GM23338 (cell line): ENCODE measurements around the gene KIAA1549. TPM values are rescaled to one million over a fixed set of nuclear protein-coding genes. Genes with fewer than 3 reads are reported as not detected.

Experiments used
- ATAC-seq: fragments of 200-7000 bp; cut with Tn5 transposase; 3 replicates; pipeline ENCODE4 v1.9.1; 2020
- DNase-seq: peaks from one replicate; pipeline ENCODE4 v3.0.0-alpha.2; 2015; ENCODE audit warnings: low spot score
- H2AFZ ChIP-seq: fragments of 200-600 bp; sonication (generic); 2 replicates; pipeline ENCODE4 v1.8.0; 2016; ENCODE audit warnings: antibody characterized with exemption, mild to moderate bottlenecking, moderate library complexity
- H3F3A ChIP-seq: fragments of 200-600 bp; sonication (generic); replicated peaks from 2 replicates; pipeline ENCODE4 v1.8.0; 2017; ENCODE audit warnings: antibody characterized with exemption, mixed run types, low read depth
- H3K27ac ChIP-seq: fragments of 200-600 bp; sonication (generic); 2 replicates; pipeline ENCODE4 v1.6.1; 2016; ENCODE audit warnings: low read depth
- H3K27me3 ChIP-seq: fragments of 200-600 bp; sonication (generic); 2 replicates; pipeline ENCODE4 v1.8.0; 2016; ENCODE audit warnings: mild to moderate bottlenecking, mixed run types, moderate library complexity; ENCODE audit not compliant: insufficient read depth
- H3K36me3 ChIP-seq: fragments of 200-600 bp; sonication (generic); 2 replicates; pipeline ENCODE4 v1.8.0; 2016; ENCODE audit warnings: mild to moderate bottlenecking; ENCODE audit not compliant: insufficient read depth
- H3K4me1 ChIP-seq: fragments of 200-600 bp; sonication (generic); 2 replicates; pipeline ENCODE4 v1.8.0; 2016; ENCODE audit warnings: mild to moderate bottlenecking, moderate library complexity; ENCODE audit not compliant: insufficient read depth
- H3K4me2 ChIP-seq: fragments of 200-600 bp; sonication (generic); 2 replicates; pipeline ENCODE4 v1.7.1; 2017; ENCODE audit warnings: mixed run types
- H3K4me3 ChIP-seq: fragments of 200-600 bp; sonication (generic); 2 replicates; pipeline ENCODE4 v1.6.1; 2016; ENCODE audit warnings: mixed run types
- H3K79me2 ChIP-seq: fragments of 200-600 bp; sonication (generic); replicated peaks from 2 replicates; pipeline ENCODE4 v1.8.0; 2017; ENCODE audit warnings: mild to moderate bottlenecking; ENCODE audit not compliant: insufficient read depth
- H3K9me2 ChIP-seq: fragments of 200-600 bp; sonication (generic); 2 replicates; pipeline ENCODE4 v1.8.0; 2017; ENCODE audit not compliant: insufficient read depth
- H4K20me1 ChIP-seq: fragments of 200-600 bp; sonication (generic); replicated peaks from 2 replicates; pipeline ENCODE4 v1.8.0; 2017; ENCODE audit warnings: mild to moderate bottlenecking; ENCODE audit not compliant: insufficient read depth
- H3K27ac Mint-ChIP-seq: 2 replicates; pipeline ENCODE4 v1.8.0; 2020; ENCODE audit warnings: inconsistent platforms, mild to moderate bottlenecking, moderate library complexity, mixed read lengths
- H3K27me3 Mint-ChIP-seq: 3 replicates; pipeline ENCODE4 v1.8.0; 2022; ENCODE audit warnings: low read depth, mild to moderate bottlenecking, moderate library complexity, mixed read lengths, inconsistent platforms; ENCODE audit not compliant: insufficient read depth, poor library complexity
- H3K36me3 Mint-ChIP-seq: 3 replicates; pipeline ENCODE4 v1.8.0; 2021; ENCODE audit warnings: low read depth, mild to moderate bottlenecking, inconsistent platforms, moderate library complexity, mixed read lengths
- H3K4me1 Mint-ChIP-seq: 3 replicates; pipeline ENCODE4 v1.8.0; 2020; ENCODE audit warnings: mild to moderate bottlenecking, inconsistent platforms, mixed read lengths
- H3K4me3 Mint-ChIP-seq: 3 replicates; pipeline ENCODE4 v1.8.0; 2021; ENCODE audit warnings: moderate library complexity, mild to moderate bottlenecking, inconsistent platforms, mixed read lengths
- H3K9me3 Mint-ChIP-seq: 3 replicates; pipeline ENCODE4 v1.8.0; 2020; ENCODE audit warnings: moderate library complexity, mild to moderate bottlenecking, inconsistent platforms, mixed read lengths
- CREB1 ChIP-seq: fragments of 250-450 bp; sonication (Bioruptor Pico); IDR thresholded peaks from 2 replicates; pipeline ENCODE4 v1.5.0; 2020; ENCODE audit warnings: low read depth, mild to moderate bottlenecking, moderate library complexity
- CTCF ChIP-seq, 2 experiments: fragments of 200-600 bp in 1 of 2; sonication (generic) in 1 of 2; conservative IDR thresholded peaks; 2 replicates each; pipeline versions ENCODE4 v1.5.1 to v1.6.1; 2016 to 2017; ENCODE audit warnings: antibody characterized with exemption in 2 of 2, low read depth in 2 of 2, mild to moderate bottlenecking in 2 of 2, moderate library complexity in 1 of 2
- ETS1 ChIP-seq: IDR thresholded peaks from 2 replicates; pipeline ENCODE4 v1.6.1; 2016; ENCODE audit warnings: antibody characterized with exemption
- EZH2 ChIP-seq: fragments of 200-600 bp; sonication (generic); IDR thresholded peaks from one replicate; pipeline ENCODE4 v1.8.0; 2017; ENCODE audit warnings: antibody characterized with exemption, mild to moderate bottlenecking, low read depth; ENCODE audit not compliant: unreplicated experiment
- EZH2phosphoT487 ChIP-seq: fragments of 200-600 bp; sonication (generic); IDR thresholded peaks from one replicate; pipeline ENCODE4 v1.8.1; 2018; ENCODE audit warnings: antibody characterized with exemption; ENCODE audit not compliant: unreplicated experiment
- JUNB ChIP-seq: IDR thresholded peaks from one replicate; pipeline ENCODE4 v1.6.1; 2016; ENCODE audit warnings: antibody characterized with exemption; ENCODE audit not compliant: unreplicated experiment
- NANOG ChIP-seq: IDR thresholded peaks from 2 replicates; pipeline ENCODE4 v1.6.1; 2016; ENCODE audit warnings: antibody characterized with exemption, borderline replicate concordance
- POLR2AphosphoS5 ChIP-seq: IDR thresholded peaks from 2 replicates; pipeline ENCODE4 v1.6.1; 2016; ENCODE audit warnings: antibody characterized with exemption, low read depth
- REST ChIP-seq: IDR thresholded peaks from one replicate; pipeline ENCODE4 v1.6.1; 2018; ENCODE audit warnings: antibody characterized with exemption; ENCODE audit not compliant: unreplicated experiment
- STAT1 ChIP-seq: IDR thresholded peaks from one replicate; pipeline ENCODE4 v1.6.1; 2016; ENCODE audit warnings: antibody characterized with exemption; ENCODE audit not compliant: unreplicated experiment
- ZNF114 ChIP-seq: fragments of 250-450 bp; sonication (Bioruptor Pico); IDR thresholded peaks from 2 replicates; pipeline ENCODE4 v1.5.0; 2020; ENCODE audit warnings: mild to moderate bottlenecking, moderate library complexity
- ZNF331 ChIP-seq: fragments of 250-450 bp; sonication (Bioruptor Pico); IDR thresholded peaks from 2 replicates; pipeline ENCODE4 v1.5.0; 2020; ENCODE audit warnings: low read depth, mild to moderate bottlenecking, moderate library complexity
- ZNF462 ChIP-seq: fragments of 250-450 bp; sonication (Bioruptor Pico); IDR thresholded peaks from 2 replicates; pipeline ENCODE4 v1.5.0; 2020; ENCODE audit warnings: mild to moderate bottlenecking, moderate library complexity
- polyA plus RNA-seq: library from polyadenylated mRNA; unstranded; fragments of >200 nt; fragmentation: Nextera tagmentation; extraction: Ambion mirVana; gene quantifications from 2 replicates; pipeline ENCODE4 v1.2.1, GENCODE V29; 2016
- total RNA-seq: library from RNA; depleted of rRNA; stranded (reverse); fragments of >200 nt; shearing (Covaris generic); gene quantifications from 2 replicates; pipeline ENCODE4 v1.2.3, GENCODE V29; 2014

Gene KIAA1549
- total and polyA plus RNA-seq, 2 experiments from 2014 or later = 3.6 to 13.5 TPM

GRCh38 chr7:138957753-138958390 is 23.3 kb downstream of the KIAA1549 start:
- DNase-seq (no peak), ATAC-seq (no peak)
- TF ChIP-seq ZNF114 (CRISPR knock-in tag) (no peak), CREB1 (CRISPR knock-in tag) (no peak), CTCF (conservative IDR thresholded peaks at IDR 0.05; ENCODE audit: low read depth in 2 of 2) (no peak), STAT1 (no peak), ZNF462 (CRISPR knock-in tag) (no peak), ETS1 (no peak), ZNF331 (CRISPR knock-in tag) (no peak), REST (no peak), JUNB (no peak), EZH2phosphoT487 (no peak), EZH2 (no peak), POLR2AphosphoS5 (no peak), NANOG (no peak)
- no peak overlapping the region for H2AFZ ChIP-seq
- no peak overlapping the region for H3K4me3 ChIP-seq
- H3K9me3 Mint-ChIP-seq = no peaks in the 10 kb centered on the region; the same call in 2 of the 3 replicates
- H3K4me1 ChIP-seq = peaks cover 23% of the 10 kb centered on the region
- peaks cover 17% of the 10 kb centered on the region for H4K20me1 ChIP-seq
- H3K4me2 ChIP-seq = no peak overlapping the region
- H3K36me3 ChIP-seq = no peaks in the 10 kb centered on the region
- H3K27me3 Mint-ChIP-seq = peaks cover 7% of the 10 kb centered on the region
- H3F3A ChIP-seq = no peaks in the 10 kb centered on the region
- H3K36me3 Mint-ChIP-seq = no peaks in the 10 kb centered on the region; the same call in 1 of the 3 replicates
- H3K4me1 Mint-ChIP-seq = peaks cover 43% of the 10 kb centered on the region
- no peaks in the 10 kb centered on the region for H3K9me2 ChIP-seq
- H3K4me3 Mint-ChIP-seq = no peak overlapping the region
- peaks cover 88% of the 10 kb centered on the region for H3K79me2 ChIP-seq
- H3K27ac Mint-ChIP-seq = no peak overlapping the region
- H3K27ac ChIP-seq = no peak overlapping the region
- no peaks in the 10 kb centered on the region for H3K27me3 ChIP-seq
